Lung (tissue), 12 donors: ENCODE measurements around the gene SPRYD7. TPM values are rescaled to one million over a fixed set of nuclear protein-coding genes. Genes with fewer than 3 reads are reported as not detected.

Source experiments
- ATAC-seq: fragments of 200-7000 bp; cut with Tn5 transposase; one replicate; pipeline ENCODE4 v1.9.1; 2020; ENCODE audit warnings: moderate number of reproducible peaks; ENCODE audit not compliant: insufficient read depth, low FRiP score
- DNase-seq, 3 donors: peaks; one replicate each; pipeline ENCODE4 v3.0.0-alpha.2; 2013 to 2017
- H3K27ac ChIP-seq, 2 donors: one replicate each; pipeline ENCODE4 v1.5.1; 2013; ENCODE audit warnings: mild to moderate bottlenecking in 2 of 2, moderate library complexity in 2 of 2, control low read depth in 1 of 2, inconsistent platforms in 1 of 2, low read depth in 1 of 2, low read length in 1 of 2
- H3K27me3 ChIP-seq, 3 donors: one replicate each; pipeline ENCODE4 v1.5.1; 2013; ENCODE audit warnings: low read length in 2 of 3; ENCODE audit not compliant: control insufficient read depth in 3 of 3, insufficient read depth in 3 of 3
- H3K36me3 ChIP-seq, 4 donors: one replicate each; pipeline ENCODE4 v1.5.1; 2013; ENCODE audit warnings: low read length in 4 of 4, mild to moderate bottlenecking in 1 of 4, moderate library complexity in 1 of 4; ENCODE audit not compliant: control insufficient read depth in 4 of 4, insufficient read depth in 4 of 4
- H3K4me1 ChIP-seq, 5 donors: one replicate each; pipeline ENCODE4 v1.5.1; 2013; ENCODE audit warnings: low read length in 5 of 5, mild to moderate bottlenecking in 2 of 5, moderate library complexity in 1 of 5; ENCODE audit not compliant: control insufficient read depth in 5 of 5, insufficient read depth in 5 of 5
- H3K4me3 ChIP-seq: one replicate; pipeline ENCODE4 v1.5.1; 2013; ENCODE audit warnings: mild to moderate bottlenecking, control low read depth, moderate library complexity
- H3K9ac ChIP-seq, 2 donors: one replicate each; pipeline ENCODE4 v1.5.1; 2013; ENCODE audit warnings: low read length in 2 of 2, control low read depth in 1 of 2; ENCODE audit not compliant: insufficient read depth in 1 of 2
- H3K9me3 ChIP-seq, 4 donors: one replicate each; pipeline ENCODE4 v1.5.1; 2013; ENCODE audit warnings: low read length in 3 of 4, mild to moderate bottlenecking in 1 of 4, moderate library complexity in 1 of 4; ENCODE audit not compliant: control insufficient read depth in 4 of 4, insufficient read depth in 3 of 4
- WGBS, 2 donors: extraction: QIAGEN DNeasy Blood & Tissue Kit; methylation state at CpG; one replicate each; pipeline ENCODE4 v1.1.7; 2013; 5-methylcytosine and 5-hydroxymethylcytosine counted together
- polyA plus RNA-seq, 2 donors: library from polyadenylated mRNA; stranded (reverse); fragments of 200-250 nt; gene quantifications; one replicate each; pipeline ENCODE4 v1.2.1, GENCODE V29; 2013
- total RNA-seq, 2 donors: library from RNA; depleted of rRNA in 1 of 2; stranded (reverse); fragments of >200 nt in 1 of 2; gene quantifications; one replicate each; pipeline ENCODE4 v1.2.1, GENCODE V29; 2014 to 2021
- TF ChIP-seq, protein P1 (sequence below): IDR thresholded peaks from 2 replicates; pipeline ENCODE4 v1.5.1; 2012; ENCODE audit warnings: mild to moderate bottlenecking; ENCODE audit errors: control extremely low read depth, extremely low read depth
- donor health status: control.
- donor health status: control.
- donor health status: Bipolar disorder and iron deficiency.
- donor health status: healthy.
- donor health status: DM: yes; HTN: yes; CAD: no.

SPRYD7 gene
- total and polyA plus RNA-seq, 4 donors = 8.2 to 16.8 (median 13.1) TPM

DNA sequence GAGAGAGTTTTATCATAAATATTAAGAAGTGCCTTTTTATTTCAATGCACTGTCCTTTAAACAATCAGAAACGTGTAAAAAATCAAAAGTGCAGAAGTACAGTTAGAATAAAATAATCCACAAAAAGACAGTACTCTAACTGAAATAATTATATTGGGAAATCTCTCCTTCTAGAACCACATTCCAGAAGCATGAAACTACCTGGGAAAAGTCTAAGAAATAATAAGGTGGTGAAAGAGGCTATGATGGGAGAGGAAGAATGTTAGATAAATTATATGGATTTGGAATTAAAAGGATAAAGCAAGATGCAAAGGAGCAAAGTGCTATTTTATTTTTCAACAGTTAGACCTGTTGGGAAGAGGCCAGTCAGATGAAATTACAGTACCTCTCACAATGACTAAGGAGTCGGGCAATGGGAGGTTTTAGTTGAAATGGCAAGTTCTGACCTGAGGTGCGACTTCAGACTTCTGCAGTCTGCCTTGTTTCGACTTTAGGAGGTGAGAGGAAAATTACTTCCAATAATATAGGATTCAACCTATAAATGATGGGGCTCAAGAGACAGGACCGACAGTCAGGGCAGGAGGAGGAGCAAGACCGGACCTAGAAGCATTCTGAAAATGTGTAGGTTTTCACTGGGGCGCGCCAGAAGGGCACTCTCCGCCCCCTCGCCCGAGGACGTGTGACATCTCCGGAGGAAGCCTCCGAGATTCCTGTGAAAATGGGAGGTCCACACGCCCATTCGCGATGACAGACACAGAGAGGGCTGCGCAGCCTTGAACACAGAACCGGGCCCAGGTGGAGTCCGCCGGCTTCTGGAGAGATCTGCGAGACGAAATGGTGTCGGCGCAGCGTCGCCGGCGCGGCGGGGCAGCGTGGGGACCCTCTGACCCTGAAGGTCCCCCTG lies 717 bp downstream of the SPRYD7 start:
- no peaks in the 10 kb centered on the region for H3K36me3 ChIP-seq
- DNase-seq (peak; percentile 45 to 48 (median 47)), ATAC-seq (peak; percentile 19)
- peak overlapping the region; percentile 88 to 96 for H3K27ac ChIP-seq
- no peaks in the 10 kb centered on the region for H3K27me3 ChIP-seq
- TF ChIP-seq, protein P1, sequence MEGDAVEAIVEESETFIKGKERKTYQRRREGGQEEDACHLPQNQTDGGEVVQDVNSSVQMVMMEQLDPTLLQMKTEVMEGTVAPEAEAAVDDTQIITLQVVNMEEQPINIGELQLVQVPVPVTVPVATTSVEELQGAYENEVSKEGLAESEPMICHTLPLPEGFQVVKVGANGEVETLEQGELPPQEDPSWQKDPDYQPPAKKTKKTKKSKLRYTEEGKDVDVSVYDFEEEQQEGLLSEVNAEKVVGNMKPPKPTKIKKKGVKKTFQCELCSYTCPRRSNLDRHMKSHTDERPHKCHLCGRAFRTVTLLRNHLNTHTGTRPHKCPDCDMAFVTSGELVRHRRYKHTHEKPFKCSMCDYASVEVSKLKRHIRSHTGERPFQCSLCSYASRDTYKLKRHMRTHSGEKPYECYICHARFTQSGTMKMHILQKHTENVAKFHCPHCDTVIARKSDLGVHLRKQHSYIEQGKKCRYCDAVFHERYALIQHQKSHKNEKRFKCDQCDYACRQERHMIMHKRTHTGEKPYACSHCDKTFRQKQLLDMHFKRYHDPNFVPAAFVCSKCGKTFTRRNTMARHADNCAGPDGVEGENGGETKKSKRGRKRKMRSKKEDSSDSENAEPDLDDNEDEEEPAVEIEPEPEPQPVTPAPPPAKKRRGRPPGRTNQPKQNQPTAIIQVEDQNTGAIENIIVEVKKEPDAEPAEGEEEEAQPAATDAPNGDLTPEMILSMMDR = no peak
- no peaks in the 10 kb centered on the region for H3K9me3 ChIP-seq
- 2% methylated on average over 30 to 32 of the region's 32 CpGs for WGBS, 2 donors
- H3K4me1 ChIP-seq = peaks cover 0 to 17% (median 3%) of the 10 kb centered on the region in 5 donors
- peak overlapping the region; percentile 97 for H3K4me3 ChIP-seq
- H3K9ac ChIP-seq = peak overlapping the region; percentile 61 to 85

GRCh38 chr13:49933511-49933910 lies 2.6 kb downstream of the SPRYD7 start:
- TF ChIP-seq, protein P1 = no peak
- WGBS, 2 donors = 96% methylated on average over 7 of the region's 7 CpGs
- Histone ChIP-seq H3K27me3 (no peaks in the 10 kb centered on the region), H3K36me3 (peaks cover 0 to 4% (median 0%) of the 10 kb centered on the region in 4 donors), H3K4me1 (peaks cover 0 to 14% (median 3%) of the 10 kb centered on the region in 5 donors), H3K4me3 (no peak overlapping the region), H3K9ac (no peak overlapping the region), H3K27ac (no peak overlapping the region), H3K9me3 (no peaks in the 10 kb centered on the region)
- no peak for ATAC-seq
- no peak for DNase-seq

DNA sequence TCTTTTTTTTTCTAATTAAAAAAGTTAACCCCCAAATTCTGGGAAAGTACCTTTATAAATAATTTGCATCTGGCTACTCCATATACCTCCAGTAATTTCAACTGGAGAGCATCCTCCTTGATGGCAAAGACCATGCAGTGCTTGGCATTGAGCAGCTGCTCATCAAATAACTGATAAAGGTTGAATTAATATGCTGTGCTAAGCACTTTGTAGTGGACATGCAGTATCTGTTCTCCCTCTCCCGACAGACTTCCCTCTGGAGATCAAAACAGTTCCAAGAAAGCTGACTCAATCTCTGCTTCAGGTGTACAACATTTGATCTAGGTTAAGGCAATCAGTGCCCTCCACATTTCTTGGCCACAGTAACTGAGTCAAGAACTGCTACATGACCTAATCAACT lies 3.3 kb downstream of the SPRYD7 start:
- Histone ChIP-seq H3K27ac (no peak overlapping the region), H3K4me1 (peaks cover 0 to 14% (median 3%) of the 10 kb centered on the region in 5 donors), H3K9me3 (no peaks in the 10 kb centered on the region), H3K9ac (no peak overlapping the region), H3K4me3 (no peak overlapping the region), H3K27me3 (no peaks in the 10 kb centered on the region), H3K36me3 (peaks cover 0 to 6% (median 3%) of the 10 kb centered on the region in 4 donors)
- 49 to 73% methylated on average over 1 of the region's 1 CpG for WGBS, 2 donors
- ATAC-seq = no peak
- TF ChIP-seq, protein P1 = no peak
- no peak for DNase-seq
